HG03442 (cell line): ENCODE results near the gene PREX1.
A peak's percentile ranks its signal among the peaks of the same experiment; 100 is the strongest.
"Not testable (repeated sequence)": the region's sequence is repeated elsewhere in the genome, so short reads cannot be mapped to it uniquely, and the experiment has no call there.

ENCODE experiments used
- ATAC-seq: cut with Tn5 transposase; IDR thresholded peaks from one replicate; pipeline ENCODE4 v1.9.1; 2021; ENCODE audit warnings: mild to moderate bottlenecking, moderate library complexity; ENCODE audit not compliant: unreplicated experiment

Gene PREX1

DNA sequence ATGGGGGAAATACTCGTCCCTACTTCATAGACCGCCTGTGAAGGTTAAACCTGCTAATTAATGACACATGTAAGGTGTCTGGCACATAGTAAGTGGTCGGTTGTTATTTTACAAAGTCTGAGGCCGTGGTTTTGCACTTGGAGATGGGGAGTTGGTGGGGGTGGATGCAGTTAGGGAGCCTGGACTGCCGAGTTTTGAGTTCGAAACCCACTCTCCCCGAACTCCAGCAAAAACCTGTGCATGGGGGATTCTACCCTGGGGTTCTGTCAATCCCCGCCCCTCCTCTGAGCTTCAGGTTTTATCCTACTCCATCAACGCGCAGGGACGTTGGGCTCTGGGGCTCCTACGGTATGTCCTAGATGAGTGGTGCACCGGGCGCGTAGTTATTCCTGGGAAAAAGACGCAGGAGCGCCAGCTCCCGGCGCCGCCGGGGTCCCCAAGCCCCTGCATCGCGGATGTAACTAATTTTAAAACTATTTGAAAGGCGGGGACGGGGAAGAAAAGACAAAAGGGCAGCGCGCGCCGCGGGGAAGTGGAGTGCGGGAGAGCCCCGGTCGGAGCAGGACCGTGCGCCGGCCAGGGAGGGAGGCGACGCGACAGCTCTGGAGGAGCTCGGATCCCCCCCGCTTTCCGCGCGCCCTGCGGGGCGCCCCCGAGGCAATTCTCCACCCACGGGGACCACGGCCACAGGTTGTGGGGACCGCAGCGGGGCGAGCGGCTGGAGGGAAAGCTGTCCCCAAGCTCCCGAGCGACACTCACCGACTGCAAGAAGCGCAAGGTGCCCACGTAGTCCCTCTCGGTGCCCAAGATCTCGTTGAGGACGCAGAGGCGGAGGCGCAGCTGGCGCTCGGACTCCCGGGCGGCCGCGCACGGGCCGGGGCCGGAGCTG is 672 bp downstream of the PREX1 start:
- ATAC-seq, result peak; percentile 5

DNA sequence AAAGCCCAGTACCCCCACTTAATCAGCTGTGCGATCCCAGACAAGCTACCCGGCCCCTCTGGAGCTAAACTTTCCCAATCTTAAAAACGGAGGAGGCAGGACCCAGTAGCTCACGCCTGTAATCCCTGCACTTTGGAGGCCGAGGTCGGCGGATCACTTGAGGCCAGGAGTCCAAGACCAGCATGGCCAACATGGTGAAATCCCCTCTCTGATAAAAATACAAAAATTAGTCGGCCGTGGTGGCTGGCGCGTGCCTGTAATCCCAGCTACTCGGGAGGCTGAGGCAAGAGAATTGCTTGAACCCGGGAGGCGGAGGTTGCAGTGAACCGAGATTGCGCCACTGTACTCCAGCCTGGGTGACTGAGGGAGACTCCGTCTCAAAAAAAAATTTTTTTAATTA is 1.3 kb downstream of the PREX1 start:
- not testable (repeated sequence) for ATAC-seq

DNA sequence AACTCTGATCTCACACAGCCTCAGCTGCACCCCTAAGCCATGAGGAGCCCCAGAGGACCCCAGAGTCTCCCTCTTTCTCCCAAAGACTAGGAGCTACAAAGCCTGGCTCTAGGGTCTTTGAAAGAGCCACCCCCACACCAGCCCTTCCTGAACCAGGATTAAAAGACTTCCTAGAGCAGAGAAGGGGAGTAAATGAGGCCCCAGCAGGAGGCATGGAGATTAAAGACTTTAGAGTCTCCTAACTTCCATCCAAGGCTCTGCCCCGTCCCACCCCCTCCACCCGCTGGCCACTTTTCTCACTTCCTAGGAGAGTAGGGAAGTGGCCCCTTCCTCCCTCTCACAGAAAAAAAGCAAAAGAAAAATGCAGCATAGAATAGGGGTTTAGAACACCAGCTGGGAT is 1.7 kb downstream of the PREX1 start:
- no peak for ATAC-seq

DNA sequence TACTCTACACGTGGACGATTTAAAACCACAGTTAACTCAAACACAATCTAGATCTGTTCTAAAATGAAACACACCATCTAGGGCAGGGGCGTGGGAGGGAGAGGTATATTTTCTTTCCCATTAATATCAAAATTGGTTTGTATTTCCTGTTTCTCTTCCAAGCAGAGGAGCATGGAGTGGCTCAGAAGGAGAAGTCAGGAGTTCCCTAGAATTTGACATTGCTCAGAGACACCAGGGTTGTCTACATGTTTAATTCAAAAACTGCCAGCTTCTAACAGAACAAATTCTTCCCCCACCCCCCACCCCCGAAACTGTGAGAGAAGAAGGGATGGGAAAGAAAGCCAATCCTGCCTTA is 2.3 kb downstream of the PREX1 start:
- ATAC-seq, result no peak

DNA sequence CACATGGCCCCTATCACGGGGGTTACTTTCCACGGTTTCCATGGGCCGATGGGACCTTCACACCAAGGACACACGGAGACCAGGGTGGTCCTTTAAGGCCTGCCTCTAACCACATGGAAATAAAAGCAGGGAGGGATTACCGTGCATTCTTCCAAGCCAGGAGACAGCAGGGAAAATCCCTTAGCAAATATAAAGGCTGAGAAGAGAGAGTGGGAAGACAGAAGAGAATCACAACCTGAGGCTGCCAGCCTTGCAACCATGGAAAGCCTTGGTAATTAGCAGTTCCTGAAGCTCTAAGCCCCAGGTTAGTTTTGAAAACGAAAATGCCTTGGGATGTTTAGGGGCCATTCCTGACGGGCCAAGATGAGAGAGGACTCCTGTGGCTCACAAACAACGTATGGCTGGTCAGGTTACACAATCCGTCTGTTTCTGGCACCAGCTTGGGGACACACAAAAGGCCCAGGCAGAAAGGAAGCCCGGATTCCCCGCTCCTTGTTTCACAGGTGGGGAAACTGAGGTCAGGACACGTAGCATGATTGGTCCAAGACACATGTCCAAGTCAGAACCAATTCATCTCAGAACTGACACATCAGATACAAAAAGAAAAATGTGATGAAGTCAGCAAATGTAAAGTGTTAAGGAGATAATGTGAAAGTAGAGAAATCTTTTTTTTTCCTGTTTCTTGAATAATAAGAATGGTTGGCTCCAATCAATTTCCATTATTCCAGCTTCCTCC is 2.8 kb downstream of the PREX1 start:
- no peak for ATAC-seq

DNA sequence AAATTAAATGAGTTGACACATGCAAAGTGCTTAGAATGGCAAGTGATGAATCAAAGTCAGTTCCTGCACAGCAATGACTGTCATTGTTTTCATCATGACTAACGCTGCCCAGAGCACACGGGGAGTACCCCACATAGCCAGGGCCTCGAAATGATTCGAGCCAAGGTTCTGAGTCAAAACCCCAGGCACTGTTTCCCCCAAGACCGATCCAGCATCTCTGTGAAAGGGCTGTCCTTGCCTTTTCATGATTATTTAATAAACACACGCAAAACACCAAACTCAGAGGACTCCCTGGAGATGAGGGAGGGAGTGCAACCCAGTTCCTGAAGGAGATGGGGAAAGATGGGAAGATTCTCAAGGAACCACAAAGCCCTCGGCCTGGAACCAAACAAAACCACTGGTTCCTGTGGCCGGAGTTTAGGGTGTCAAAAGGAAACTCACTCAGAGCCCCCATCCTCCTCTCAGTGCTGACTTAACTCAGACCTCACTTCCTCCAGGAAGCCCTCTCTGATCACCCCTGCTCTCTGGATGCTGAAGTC is 3.8 kb downstream of the PREX1 start:
- ATAC-seq, result peak; percentile 27

DNA sequence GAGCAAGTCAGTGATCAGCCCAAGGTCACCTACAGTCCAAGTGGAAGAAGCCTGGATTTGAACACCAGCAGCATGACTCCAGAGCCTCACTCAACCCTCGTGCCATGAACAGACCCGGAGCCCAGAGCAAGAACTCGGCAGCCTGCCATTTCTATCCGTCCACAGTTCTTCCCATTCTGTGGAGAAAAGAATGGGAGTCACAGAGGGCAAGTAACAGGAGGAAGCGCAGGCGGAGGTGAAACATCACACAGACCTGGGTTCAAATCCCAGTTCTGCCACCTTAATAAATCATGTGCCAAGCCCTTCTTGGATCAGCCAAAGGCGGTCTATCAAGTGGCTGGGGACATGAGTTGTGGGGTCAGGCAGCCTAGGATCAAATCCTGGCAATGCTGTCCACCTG is 4.3 kb downstream of the PREX1 start:
- no peak for ATAC-seq

DNA sequence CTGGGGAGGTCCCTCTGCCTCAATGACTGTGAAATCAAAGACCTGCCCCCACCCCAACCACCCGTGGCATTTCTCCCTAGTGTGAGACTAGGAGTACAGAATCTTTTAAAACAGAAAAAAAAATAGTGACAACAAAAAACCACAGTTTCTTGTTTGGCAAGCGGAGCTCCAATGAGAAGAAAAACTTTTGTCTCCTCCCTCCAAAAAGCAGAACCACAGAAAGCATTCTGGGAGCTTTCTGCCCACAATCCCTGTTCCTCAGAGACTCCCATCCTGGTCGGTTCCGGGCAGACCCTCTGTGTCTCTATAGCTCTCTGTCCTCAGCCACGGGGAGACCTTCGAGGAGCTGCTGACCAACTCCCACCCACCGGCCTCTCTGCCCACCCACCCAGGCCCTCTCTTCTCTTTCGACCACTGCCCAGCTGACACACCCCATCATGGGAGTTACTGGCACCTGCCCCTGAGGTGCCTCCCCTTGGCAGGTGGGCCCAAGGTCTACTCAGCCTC is 4.9 kb downstream of the PREX1 start:
- ATAC-seq, result no peak

DNA sequence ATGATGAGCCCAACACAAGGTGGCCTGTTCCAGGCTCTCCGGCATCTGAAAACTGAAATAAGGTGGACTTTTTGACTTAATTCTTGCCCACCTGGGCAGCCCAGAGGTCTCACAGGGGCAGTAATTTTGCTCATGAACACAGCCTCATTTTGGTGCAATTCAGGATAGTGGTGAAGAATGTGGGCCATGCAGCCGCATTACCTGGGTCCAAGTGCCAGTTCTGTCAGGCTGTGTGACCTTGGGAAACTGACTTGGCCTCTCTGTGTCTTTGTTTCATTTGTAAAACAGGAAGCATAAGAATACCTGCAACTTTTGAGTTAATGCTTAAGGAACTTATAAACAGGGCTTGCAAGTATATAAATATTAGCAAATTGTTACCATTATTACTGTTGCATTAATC is 5.6 kb downstream of the PREX1 start:
- no peak for ATAC-seq

DNA sequence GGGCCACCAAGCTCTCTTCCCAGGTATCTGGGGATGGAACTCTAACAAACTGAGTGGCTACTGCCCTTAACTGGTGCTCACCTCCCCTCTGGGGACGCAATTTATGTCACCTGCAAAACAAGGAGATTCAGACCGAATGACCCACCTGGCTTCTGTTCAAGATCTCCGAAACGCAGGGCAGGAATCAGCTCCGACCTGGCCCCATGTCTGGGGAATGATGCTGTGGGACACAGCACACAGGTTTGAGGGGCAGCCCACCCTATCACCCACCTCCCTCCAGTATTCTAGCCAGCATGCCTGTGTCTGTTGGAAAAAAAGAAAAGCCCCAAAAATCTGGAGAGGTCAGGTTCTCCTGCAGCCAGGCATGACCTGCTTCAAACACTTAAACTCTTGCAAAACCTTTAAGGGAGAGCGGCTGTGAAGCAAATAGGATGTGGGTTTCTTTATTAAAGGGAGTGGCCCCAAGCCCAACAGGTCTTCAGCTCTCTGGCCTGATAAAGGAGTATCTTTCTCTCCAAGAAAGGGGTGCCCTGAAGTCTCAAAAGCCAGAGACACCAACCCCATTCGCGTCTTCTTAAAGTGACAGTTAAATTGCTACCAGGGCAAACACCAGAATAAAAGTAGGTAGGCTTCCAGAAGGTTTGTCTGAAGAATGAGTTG is 6.4 kb downstream of the PREX1 start:
- no peak for ATAC-seq

DNA sequence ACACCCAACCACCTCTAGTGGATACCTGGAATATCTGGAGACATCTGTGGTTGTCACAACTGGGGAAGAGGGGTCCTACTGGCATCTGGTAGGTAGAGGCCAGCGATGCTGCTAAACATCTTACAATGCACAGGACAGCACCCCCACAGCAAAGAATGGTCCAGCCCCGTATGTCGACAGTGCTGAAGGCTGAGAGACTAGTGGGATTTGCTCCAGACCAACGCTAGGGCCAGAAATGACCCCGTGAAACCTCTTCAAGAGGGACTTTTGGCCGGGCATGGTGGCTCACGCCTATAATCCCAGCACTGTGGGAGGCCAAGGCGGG is 7.2 kb downstream of the PREX1 start:
- no peak for ATAC-seq

DNA sequence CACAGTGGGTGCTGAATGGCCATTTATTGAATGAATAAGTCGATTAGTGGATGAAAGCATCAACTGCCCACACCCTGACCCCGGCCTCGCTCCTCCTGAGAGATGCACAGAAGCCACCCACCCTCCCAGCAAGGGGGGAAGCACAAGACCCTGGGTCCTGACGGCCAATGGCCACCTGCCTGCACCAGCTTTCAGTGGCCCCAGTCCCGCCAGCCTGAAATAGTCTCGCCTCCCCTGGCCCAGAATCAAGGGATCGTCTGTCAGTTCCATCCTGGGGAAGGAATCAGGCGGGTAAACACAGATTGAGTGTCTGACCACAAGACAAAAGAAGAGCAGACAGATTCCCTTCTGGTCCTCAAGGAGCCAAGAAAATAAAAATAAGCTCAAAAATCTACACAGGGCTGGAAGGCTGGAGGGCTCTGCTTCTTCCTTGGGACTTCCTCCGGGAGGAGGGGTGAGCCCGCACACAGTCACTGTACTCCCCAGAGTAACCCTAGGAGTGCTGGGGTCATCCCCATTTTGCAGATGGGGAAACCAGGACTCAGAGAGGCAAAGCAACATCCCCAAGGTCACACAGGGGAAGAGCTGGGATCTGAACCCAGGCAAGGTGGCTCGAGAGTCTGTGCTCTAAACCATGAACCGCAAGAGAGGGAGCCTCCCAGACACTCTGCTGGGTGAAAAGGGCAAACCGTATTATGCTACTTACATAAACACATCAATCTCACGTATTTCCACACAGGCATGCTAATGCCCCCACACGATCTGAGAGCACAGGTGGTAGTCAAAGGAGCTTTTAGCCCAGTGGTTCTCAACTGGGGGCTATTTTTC is 7.8 kb downstream of the PREX1 start:
- ATAC-seq, result no peak

DNA sequence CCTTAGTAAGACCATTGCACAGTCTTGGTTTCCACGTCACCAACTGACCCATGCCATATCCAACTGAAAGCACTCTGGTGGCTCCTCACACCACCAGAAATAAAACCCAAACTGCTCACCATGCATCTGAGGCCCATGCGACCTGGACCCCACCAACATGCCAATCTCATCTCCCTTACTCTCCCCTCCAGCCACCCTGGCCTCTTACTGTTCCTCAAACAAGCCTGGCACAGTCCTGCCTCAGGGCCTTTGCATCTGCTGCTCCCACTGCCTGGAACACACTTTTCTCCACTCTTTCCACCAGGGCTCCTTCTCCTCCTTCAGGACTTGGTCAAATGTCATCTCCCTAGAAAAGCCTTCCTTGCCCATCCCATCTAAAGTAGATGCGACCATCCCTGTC is 8.7 kb downstream of the PREX1 start:
- ATAC-seq, result no peak

DNA sequence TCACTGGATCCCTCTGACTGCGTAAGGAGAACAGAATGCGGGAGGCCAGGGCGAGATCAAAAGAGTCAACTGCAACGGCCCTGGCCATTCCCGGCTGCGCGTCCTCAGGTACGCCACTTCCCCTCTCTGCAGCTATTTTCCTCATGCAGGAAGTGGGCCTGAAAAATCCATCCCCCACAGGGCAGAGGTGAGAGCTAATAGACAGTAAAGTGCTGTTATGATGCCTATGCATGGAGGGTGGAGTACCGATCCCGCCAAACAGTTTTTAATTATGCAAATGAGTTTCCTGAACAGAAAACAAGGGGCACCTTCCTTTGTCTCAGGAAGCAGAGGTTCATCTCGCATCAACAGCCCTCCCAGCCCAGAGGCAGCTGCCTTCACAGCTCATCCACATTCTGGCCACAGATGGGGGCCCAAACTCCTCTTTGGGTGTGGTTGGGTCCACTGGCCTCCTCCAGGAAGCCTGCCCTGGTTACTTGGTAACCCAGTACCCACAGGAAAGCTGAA is 9.3 kb downstream of the PREX1 start:
- no peak for ATAC-seq

DNA sequence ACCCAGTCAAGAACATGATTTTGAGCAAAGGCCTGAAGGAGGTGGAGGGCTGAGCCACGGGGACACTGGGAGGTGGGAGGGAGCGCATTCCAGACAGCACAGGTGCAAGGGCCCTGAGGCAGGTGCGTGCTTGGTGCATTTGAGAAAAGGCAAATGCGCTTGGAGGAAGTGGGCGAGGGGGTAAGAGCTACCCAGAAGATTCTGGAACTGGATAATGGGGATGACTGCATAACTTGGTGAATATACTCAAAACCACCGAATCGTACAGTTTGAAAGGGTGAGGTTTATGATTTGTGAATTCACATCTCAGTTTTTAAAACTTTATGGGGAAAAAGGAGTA is 9.8 kb downstream of the PREX1 start:
- ATAC-seq, result no peak

DNA sequence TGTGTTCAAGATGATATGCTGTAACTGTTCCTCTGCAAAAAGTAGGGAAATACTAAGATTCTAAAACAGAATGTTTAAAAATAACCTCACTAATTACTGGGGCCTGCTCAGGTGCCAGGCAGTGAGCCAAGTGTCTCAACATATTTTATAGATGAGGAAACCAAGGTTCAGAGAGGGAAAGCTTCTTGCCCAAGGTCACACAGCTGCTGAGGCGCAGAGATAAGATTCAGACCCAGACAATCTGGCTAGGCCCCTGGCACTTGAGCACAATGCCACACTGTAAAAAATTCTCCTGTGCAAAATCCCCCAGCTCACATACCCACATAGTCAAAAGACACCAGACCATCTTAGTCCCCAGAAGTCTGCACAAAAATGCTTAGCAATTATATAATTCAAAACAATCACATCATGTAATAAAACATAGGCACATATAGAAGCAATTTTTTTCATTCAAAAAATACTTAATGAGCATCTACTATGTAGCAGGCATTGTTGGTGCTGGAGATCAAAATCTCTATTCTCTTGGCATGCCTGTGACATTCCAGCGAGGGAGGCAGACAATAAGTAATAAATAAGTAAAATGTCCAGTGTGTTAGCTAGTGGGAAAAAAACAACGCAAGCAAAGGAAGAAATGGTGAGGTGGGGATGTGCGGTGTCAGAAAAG is 10.3 kb downstream of the PREX1 start:
- no peak for ATAC-seq

DNA sequence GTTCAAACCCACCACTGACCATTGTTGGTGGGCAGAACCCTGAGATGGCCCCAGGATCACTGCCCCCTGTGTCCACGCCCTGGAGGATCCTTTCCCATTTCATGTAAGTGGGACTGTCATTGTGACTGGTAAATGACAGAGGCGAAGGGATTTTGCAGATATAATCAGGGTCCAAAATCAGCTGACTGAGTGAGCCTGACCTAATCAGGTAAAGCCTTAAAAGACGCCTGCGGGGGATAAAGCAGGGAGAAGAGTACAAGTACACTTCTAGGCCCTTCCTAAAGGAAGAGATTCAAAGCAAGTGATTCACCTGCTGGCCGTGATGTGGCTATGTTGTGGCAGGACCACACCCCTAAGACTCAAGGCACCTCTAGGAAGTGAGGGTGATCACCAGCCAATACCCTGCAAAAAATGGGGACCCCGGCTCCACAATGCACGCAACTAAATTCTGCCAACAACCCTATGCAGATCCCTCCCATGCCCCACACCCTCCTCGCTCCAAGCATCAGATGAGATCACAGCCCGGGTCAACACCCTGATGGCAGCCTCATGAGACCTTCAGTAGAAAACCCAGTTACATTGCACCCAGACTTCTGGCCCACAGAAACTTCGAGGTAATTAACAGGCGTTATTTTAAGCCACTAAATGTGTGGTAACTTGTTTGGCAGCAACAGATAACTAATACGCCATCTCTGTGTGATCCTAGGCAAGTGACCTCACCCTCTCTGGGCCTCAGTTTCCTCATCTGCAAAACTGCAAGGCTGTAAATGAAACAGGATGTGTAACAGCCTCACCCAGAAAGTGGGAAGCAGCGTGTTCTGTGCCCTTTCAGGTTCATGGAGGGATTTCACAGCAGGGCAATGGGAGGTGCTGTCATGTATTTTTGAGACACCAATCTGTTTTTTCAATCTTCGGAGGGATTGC is 11.3 kb downstream of the PREX1 start:
- no peak for ATAC-seq

DNA sequence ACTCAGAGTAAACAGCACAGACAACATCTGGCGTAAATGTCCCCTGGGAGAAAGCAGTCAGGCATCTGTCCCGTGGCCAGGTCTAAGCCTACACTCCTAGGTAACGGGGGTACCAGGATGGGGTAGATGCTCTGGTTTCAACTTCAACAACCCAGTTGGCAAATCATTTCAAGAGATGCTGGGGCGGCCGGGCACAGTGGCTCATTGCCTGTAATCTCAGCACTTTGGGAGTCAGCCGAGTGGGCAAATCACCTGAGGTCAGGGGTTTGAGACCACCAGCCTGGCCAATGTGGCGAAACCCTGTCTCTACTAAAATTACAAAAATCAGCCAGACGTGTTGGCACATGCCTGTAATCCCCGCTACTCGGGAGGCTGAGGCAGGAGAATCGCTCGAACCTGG is 12.3 kb downstream of the PREX1 start:
- no peak for ATAC-seq

DNA sequence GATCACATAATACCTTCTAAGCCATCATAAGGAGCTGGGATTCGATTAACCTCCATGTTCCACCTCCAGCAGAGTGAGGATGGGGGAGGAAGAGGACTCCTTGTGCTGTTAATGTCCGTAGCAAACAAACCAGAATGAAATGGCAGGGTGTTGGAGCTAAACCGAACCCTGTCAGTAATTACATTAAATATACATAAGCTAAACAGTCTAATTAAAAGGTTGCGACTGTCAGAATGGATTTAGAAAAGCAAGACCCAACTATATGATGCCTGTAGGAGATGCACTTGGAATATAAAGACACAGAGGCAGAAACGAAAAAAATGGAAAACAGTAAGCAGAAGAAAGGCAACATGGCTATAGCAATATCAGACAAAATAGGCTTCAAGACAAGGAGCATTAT is 13.2 kb downstream of the PREX1 start:
- ATAC-seq, result no peak
